Stimulated activated CD4-positive, alpha-beta T cell treated with anti-CD3 and anti-CD28 coated beads, Interleukin-12 subunit alpha, Interleukin-12 subunit beta, amount 100 ng/mL, for 24 hours (primary cell): ENCODE measurements around the gene EWSR1.
"Not testable (repeated sequence)": the region's sequence is repeated elsewhere in the genome, so short reads cannot be mapped to it uniquely, and the experiment has no call there.

ENCODE experiments used
- DNase-seq, 2 experiments: peaks; one replicate each; pipeline ENCODE4 v3.0.0-alpha.2; 2020; ENCODE audit warnings: low read depth in 2 of 2

EWSR1 gene

DNA sequence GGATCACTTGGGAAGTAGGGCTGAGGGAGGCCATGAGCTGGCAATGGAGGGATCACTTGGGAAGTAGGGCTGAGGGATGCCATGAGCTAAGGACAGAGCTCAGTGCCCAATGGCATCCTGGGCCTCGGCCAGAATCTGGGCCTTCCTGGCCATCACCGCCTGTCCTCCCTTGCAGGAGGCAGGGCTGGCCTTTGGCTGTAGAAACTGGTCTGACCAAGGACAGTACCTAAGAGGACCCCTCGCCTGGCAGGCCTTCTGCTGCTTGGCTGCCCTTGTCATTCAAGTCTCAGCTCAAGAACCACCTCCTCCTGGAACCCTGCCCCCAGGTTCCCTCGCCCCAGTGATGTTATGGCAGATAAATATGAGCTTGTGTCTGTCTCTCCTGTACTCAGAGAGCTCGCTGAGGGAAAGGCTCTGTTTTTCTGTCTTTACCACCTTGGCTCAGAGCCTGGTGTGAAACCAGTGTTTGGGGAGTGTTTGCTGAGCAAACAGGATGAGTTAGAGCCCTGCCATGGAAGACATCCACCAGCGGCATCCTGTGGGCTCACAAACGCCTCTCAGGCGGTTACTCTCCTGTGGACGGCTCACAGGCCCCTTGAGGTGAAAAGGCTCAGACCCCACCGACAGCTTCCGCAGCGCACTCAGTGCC is 66.8 kb downstream of the EWSR1 start:
- no peak for DNase-seq

DNA sequence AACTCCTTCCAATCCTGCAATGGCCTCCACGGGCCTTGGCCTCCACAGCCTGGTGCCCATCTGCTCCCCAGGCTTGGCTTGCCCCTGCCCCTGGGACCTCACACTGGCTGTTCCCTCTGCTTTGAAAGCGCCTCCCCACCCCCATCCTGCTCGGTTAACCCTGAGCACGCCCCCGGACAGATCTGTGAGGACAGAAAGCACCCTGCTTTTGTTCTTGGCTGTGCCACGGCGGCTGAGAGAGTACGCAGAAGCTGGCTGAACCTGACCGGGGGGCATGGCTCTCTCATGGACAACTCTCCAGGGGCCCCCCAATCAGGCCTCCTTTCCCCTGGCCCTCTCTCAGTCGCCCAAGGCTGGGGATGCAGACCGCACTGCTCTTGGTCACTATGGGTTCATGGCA is 67.6 kb downstream of the EWSR1 start:
- no peak for DNase-seq

DNA sequence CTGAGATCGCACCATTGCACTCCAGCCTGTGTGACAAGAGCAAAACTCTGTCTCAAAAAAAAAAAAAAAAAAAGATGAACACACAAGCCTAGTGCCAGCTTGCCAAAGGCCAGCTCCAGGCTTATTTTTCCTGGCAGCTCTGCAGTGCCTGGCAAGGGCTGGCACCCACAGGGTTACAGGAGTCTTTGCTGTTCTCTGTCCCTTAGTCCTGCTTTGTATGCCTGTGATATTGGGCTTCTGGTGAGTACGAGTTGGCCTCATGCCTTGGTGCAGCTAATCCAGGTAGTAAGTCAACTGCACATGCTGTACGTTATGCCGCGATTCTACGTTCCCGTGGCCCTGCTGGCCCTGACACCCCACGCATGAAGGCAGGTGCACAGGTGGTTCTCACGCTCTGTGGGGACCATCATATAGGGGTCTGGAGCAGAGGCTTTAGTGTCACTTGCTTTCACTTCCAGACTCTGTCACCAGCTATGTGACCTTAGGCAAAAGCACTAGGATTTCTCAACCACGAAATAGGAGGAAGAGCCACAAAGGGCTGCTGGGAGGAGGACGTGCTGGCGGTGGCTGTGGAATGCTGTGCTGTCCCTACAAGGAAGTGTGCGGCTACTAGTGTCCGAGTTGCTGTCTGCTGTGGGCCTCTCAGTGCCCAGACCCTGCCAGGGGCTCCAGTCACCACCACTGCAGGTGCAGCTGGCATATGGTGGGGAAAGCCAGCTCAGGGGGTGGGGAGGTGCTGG is 68.9 kb downstream of the EWSR1 start:
- DNase-seq: no peak

DNA sequence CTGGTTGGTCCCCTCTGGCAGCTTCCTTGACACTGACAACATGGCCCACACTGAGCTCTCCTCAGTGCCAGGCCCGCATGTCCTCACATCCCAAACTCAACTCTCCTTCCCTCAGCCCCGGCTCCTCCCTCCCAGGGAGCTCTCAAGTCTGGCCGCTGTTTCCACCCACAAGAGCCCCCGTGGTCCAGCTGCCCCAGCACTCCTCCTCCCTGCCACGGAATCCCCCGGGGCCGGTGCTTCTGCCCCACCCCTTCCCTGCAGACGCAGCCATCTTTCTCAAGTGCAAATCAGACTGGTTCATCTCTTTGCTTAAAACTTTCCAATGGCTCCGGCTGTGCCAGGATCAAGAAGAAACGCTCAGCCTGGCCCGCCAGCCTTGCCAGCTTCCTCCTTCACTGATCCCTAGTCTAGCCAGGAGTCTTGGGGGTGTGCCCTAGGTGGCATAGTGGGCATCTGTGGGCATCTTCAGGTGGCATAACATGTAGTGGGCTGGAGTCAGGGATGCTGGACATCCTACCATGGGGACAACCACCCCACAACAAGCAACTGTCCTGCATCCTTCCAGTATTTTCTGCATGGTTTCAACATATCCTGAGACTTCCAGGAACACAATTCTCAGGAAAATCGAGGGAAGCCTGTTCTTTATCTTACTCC is 69.7 kb downstream of the EWSR1 start:
- DNase-seq: no peak

DNA sequence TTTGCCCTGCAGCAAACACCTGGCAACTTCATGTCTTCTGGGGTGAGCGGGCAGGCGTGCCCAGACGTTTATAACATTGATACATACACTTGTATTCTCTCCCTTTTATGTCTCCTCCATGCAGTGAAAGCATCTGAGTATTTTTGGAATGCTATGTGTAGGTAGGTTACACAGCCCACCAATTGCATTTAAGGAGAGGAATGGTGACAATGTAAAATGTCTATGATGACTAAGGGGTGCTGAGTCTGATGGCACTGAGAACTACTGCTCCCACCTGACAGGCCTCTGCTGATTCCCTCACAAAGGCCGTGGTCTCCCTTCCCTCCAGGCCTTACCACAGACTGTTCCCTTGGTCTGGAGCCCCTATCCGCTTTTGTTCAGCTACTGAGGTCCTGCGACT is 70.3 kb downstream of the EWSR1 start:
- no peak for DNase-seq

DNA sequence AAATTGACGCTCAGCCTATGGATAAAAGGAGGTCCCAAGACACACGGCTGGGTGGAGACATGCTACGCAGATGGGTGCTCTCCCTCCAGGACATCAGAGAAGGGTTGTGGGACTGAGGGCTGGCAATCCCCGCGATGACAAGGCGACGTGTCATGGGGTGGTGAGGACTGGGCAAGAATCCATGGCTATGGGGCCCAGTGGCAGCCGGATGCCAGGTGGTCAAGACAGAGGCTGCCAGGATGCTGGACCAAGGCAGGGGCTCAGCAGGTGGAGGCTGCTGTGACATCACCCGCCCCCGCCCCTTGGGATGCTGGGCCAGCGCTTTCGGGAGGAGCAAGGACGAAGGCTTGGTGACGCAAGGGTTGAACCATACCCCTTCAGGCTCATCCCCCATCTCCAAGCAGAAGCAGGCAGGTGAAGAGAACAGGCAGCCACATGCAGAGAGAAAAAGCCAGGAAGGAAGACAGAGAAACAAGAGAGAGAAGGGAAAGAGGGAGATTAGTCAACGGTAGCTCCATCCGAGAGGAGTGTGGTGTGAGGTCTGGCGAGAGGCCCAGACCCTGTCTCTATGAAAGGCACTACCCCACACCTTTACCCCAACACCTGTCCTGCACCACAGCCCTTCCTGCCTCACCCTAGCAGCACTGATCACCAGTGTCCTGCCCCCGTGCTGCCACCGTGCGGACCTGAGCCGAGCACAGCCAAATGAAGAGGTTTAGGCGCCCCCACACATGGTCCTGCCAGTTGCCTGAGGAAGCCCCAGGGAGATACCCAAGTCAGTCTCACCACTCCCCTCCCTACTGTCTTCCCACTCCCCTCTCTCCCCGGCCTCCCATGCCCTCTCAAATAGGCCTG is 71.5 kb downstream of the EWSR1 start:
- no peak for DNase-seq

DNA sequence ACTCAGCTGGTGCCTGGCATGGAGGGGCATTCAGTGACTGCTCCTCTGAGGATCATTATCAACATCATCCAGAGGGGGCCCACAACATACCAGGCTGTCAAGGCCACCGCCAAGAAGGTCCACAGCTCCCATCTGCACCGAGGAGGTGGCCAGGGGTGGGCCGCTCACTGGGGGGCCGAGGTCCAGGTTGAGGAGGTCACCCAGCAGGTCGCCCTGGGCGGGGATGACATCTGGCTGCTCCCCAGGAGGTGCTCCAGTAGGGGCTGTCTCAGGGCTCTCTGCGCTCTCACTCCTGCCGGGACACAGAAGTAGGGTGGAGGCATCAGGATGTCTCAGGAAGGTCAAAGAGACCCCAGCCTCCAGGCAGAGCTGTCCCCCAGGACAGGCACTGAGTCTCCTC is 72.5 kb downstream of the EWSR1 start:
- no peak for DNase-seq

DNA sequence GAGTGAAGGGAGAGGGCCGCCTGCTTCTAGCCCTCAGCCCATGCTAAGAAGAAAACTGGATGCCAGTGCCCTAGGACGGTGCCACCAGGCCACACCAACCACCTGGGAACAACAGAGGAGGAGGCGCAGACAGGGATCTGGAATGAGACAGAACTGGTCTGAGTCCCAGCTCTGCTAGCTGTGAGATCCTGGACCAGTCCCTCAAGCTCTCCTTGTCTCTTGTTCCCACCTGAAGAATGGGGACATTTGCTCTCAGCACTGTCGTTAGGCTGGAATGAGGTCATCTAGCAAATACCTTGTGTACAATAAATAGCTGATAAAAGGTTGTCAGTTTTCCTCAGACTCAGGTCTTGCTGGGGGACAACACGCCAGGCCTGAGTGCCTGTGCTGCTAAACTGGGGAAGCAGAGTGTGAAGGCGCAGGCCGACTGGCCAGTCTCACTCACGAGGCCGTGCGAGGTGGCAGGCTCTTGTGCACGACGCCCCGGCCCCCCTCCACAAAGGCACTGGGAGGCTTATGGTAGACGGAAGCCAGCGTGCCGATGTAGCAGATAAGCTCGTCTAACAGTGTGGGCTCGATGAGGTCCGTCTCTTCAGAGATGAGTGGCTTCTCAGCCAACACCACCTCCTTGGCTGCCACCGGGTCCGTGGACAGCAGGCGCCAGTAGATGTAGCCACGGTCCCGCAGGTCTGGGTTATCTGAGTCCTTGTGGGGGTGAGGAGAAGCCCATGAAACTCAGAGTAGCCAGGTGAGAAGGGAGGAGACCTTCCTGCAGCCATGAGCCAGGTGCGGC is 73.2 kb downstream of the EWSR1 start:
- DNase-seq: no peak

DNA sequence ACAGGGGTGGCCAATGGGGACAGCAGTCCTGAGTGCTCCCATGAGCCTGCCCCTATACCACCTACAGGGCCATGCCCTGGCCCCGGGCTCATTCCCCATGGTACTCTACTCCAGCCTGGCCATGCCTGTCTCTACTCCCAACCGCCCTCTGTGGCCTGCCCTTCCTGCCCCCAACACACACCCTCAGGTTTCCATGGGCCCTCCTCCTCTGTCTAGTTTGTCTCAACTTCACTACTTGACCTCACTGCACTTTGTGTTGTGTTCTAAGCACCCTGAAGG is 73.7 kb downstream of the EWSR1 start:
- no peak for DNase-seq

DNA sequence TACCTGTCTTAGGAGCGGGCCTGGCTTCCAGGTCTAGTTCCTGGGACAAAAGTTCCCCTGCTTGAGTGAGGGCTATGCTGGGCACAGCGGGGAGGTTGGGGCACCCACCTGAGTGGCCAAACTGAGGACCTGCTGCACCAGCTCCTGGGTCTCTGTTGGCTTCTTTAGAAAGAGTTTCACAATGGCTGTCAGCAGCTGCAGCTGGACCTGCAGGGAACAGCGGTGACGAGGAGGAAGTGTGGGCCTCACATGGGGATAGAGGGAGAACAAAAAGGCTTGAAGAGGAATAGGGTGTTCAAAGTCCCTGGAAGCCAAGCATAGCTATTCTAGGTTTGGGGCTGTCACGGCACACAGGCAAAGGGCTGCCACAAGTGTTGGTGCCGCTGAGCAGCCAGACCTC is 74.1 kb downstream of the EWSR1 start:
- DNase-seq: no peak

DNA sequence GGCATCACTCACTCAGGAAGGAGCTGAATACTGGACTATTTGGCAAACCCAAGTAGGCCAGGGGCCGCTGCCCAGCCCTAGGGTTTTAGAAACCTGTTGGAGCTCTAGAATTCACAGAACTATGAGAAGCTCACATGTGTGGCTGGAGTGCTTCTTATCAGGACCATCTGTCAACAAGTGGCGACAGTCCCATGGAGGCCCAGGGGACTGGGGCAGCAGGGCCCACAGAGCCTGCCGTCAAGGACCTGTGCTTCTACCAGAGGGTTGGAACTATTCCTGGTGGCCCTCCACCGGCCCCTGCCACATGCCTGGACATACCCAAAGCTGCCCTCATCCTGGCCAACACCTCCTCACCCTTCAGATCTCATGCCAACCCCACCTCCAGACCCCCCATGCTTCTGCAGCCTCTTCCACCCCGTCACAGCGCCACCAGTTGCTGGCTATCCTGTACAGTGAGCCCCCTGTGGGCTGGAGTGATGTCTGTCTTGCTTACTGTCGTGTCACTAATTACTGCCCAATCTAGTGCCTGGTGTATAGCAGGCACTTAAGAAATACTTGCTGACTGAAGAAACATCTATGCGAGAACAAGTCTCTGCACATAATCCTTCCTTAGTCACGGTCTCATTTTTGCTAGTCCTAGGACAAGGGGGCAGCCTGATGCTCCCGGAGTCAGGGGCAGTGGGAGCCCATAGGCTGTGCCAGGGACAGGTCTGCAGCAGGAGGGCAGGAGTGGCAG is 74.7 kb downstream of the EWSR1 start:
- no peak for DNase-seq

DNA sequence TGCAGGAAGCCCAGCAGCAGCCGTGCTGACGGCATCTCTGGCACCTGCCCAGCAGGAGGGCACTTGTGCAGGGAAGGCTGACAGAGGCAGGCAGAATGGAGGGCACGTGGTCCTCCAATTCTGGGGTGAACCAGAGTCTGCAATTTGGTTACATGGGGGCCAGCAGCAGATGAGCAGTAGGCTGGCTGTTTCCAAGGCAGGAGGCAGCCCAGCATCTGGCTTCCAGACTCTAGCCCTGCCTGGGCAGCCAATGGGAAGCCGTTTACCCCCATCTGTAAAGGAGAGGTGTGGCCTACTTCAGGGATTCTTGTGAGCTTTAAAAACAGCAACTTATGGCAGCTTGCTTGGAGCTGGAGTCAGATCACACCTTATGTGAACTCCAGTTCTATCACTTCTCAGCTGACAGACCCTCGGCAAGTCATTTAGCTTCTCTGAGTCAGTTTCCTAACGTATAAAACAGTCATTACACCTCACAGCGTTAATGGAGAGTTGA is 75.3 kb downstream of the EWSR1 start:
- DNase-seq: no peak

DNA sequence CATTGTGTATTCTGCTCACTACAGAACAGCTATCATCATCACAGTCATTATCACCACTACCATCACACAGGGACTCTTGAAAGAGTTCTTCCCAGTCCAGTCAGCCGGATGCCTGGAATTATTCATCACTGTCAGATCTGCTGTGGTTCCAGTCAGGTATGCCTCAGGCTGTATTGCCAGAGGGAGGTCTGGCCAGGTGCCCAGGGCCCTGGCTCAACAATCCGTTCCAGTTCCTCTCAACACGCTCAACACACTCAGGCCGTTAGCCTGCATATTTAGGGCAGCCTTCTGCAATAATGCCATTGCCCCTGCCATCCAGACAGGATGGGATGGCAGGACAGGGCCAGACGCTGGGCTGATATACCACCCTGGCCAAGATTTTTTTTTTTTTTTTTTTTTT is 76.1 kb downstream of the EWSR1 start:
- DNase-seq: no peak

DNA sequence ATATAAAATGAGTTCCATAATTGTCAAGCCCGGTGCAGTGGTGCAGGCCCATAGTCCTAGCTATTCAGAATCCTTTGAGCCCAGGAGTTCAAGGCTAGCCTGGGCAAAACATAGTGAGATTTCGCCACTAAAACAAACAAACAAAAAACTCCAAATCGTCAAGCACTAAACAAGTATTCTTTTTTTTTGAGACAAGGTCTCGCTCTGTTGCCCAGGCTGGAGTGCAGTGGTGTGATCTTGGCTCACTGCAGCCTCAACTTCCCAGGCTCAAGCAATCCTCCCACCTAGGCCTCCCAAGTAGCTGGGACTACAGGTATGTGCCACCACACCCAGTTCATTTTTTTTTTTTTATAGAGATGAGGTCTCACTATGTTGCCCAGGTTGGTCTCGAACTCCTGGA is 76.8 kb downstream of the EWSR1 start:
- not testable (repeated sequence) for DNase-seq

DNA sequence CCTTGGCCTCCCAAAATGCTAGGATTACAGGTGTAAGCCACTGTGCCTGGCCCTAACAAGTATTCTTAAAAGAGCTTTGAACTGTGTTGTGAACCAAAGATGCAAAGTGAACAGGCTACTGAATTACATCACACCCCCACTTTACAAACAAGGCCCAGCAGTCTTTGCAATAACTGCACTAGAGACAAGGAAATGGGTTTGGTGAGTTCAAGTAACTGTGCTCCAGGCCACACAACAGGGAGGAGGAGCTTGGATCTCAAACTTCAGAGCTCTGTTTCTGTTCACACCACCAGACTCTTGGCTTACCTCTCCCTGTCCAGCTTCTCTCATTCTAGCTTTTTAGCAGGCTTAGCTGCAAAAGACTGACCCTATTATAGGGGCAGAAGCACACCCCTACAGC is 77.9 kb downstream of the EWSR1 start:
- DNase-seq: no peak

DNA sequence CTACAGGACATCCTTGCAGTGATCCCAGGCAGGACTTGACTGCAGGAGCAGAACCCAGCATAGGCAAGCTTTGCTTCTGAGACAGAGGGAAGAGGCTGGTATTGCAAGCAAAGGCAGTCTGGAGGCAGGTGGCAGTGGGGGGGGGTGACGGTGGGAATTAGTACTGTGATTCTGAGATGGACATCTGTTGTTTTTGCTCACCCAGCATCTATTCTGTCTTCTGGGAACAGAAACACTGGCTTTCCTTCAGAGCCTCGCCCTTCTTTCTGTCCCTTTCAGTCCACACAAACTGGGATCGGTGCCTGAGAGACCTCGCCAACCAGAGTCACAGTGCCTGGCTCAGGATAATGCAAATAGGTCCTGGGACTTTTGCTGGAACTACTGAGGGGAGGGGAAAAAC is 78.6 kb downstream of the EWSR1 start:
- no peak for DNase-seq

DNA sequence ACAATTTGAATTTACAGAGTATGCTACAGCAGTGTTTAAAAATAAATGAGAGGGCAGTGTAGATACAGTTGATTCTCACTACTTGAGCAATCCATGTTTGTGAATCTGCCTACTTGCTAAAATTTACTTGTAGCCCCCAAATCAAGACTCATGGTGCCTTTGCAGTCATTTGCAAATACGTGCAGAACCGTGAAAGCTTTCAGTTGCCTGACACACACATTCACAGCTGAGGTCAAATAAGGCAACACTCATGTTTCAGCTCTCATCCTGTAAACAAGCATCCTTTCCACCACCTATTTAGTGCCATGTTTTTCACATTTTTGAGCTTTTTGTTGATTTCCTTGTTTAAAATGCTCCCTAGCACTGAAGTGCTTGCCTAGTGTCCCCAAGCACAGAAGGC is 80.0 kb downstream of the EWSR1 start:
- DNase-seq: no peak

DNA sequence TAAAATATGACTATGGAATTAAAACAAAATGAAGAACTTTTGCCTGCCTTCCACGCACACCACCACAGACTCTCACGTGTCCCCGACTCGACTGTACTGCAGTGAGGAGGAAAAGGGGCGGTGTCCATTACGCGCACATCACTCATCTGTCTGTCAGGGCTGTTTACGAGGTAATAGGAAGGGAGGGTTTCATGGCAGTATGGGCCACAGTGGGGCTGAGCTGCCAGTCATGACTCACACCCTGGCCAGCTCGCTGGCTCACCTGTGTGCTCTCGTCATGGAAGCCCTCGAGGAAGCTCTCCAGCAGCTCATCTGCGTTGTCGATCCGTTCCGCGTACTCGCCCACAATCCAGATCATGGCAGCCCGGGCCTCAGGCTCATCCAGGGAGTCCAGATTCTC is 80.9 kb downstream of the EWSR1 start:
- DNase-seq: no peak
